Activated T-helper 2 cell treated with anti-CD3 and anti-CD28 coated beads, Interferon-gamma antibody, Interleukin-2, Interleukin-4, amounts not matched to agents 10 μg/mL and 5 μg/mL and 100 μg/mL, durations not matched to agents 14 hours and 24 hours and 36 hours (primary cell): ENCODE data around the gene ROGDI. TPM values are rescaled to one million over a fixed set of nuclear protein-coding genes. Genes with fewer than 3 reads are reported as not detected.

Source experiments
- DNase-seq: peaks from one replicate; pipeline ENCODE4 v3.0.0; 2021; ENCODE audit warnings: low spot score
- H3K27ac Mint-ChIP-seq: one replicate; pipeline ENCODE4 v1.8.0; 2021; ENCODE audit warnings: mixed read lengths
- H3K27me3 Mint-ChIP-seq: one replicate; pipeline ENCODE4 v1.8.0; 2021; ENCODE audit warnings: low read depth, mixed read lengths
- H3K36me3 Mint-ChIP-seq: one replicate; pipeline ENCODE4 v1.8.0; 2021; ENCODE audit warnings: low read depth, mixed read lengths
- H3K4me1 Mint-ChIP-seq: one replicate; pipeline ENCODE4 v1.8.0; 2021; ENCODE audit warnings: low read depth, mixed read lengths
- H3K4me3 Mint-ChIP-seq: one replicate; pipeline ENCODE4 v1.8.0; 2021; ENCODE audit warnings: low read depth, mild to moderate bottlenecking, moderate library complexity, mixed read lengths
- H3K9me3 Mint-ChIP-seq: one replicate; pipeline ENCODE4 v1.8.0; 2021; ENCODE audit warnings: mixed read lengths
- intact Hi-C: fragments of 100-400 bp; cut with micrococcal nuclease; formaldehyde crosslinking; loops from one replicate; pipeline ENCODE4 v1.15.1; 2023
- total RNA-seq: library from RNA; stranded (reverse); gene quantifications from 2 replicates; pipeline ENCODE4 v1.2.3, GENCODE V29; 2022

ROGDI gene
- total RNA-seq, 1 donor from 2014 or later, result 5.5 TPM

- Mint-ChIP-seq H3K4me3 (no peak overlapping the region), H3K36me3 (no peaks in the 10 kb centered on the region), H3K27ac (no peak overlapping the region), H3K27me3 (no peaks in the 10 kb centered on the region), H3K4me1 (no peaks in the 10 kb centered on the region), H3K9me3 (no peaks in the 10 kb centered on the region)
- intact Hi-C loops, result no loop called here
- DNase-seq, result no peak
Observed at GRCh38 chr16:4783251-4783950, 19.0 kb downstream of the ROGDI start.

GRCh38 chr16:4780235-4780634, 22.2 kb downstream of the ROGDI start:
- DNase-seq, result no peak
- no peaks in the 10 kb centered on the region for H3K27me3 Mint-ChIP-seq
- H3K4me3 Mint-ChIP-seq, result no peak overlapping the region
- no peaks in the 10 kb centered on the region for H3K36me3 Mint-ChIP-seq
- no peaks in the 10 kb centered on the region for H3K4me1 Mint-ChIP-seq
- no peaks in the 10 kb centered on the region for H3K9me3 Mint-ChIP-seq
- intact Hi-C loops, result no loop called here
- H3K27ac Mint-ChIP-seq, result no peak overlapping the region

GRCh38 chr16:4778050-4778392, 24.4 kb downstream of the ROGDI start:
- H3K9me3 Mint-ChIP-seq, result no peaks in the 10 kb centered on the region

GRCh38 chr16:4777339-4778049, 24.9 kb downstream of the ROGDI start:
- H3K9me3 Mint-ChIP-seq, result no peaks in the 10 kb centered on the region
- intact Hi-C loops, result no loop called here
- no peak overlapping the region for H3K4me3 Mint-ChIP-seq
- H3K27me3 Mint-ChIP-seq, result peaks cover 2% of the 10 kb centered on the region
- DNase-seq, result no peak
- H3K4me1 Mint-ChIP-seq, result no peaks in the 10 kb centered on the region
- no peaks in the 10 kb centered on the region for H3K36me3 Mint-ChIP-seq
- no peak overlapping the region for H3K27ac Mint-ChIP-seq

More at GRCh38 chr16:4778050-4778392, 24.4 kb downstream of the ROGDI start:
- intact Hi-C loops, result no loop called here
- Mint-ChIP-seq H3K4me1 (no peaks in the 10 kb centered on the region), H3K27me3 (peaks cover 2% of the 10 kb centered on the region), H3K36me3 (no peaks in the 10 kb centered on the region), H3K4me3 (no peak overlapping the region), H3K27ac (no peak overlapping the region)
- no peak for DNase-seq

- intact Hi-C loops, result no loop called here
- no peaks in the 10 kb centered on the region for H3K4me1 Mint-ChIP-seq
- H3K27ac Mint-ChIP-seq, result no peak overlapping the region
Observed at GRCh38 chr16:4776141-4776705, 26.2 kb downstream of the ROGDI start.

GRCh38 chr16:4775005-4775404, 27.4 kb downstream of the ROGDI start:
- Mint-ChIP-seq H3K4me1 (no peaks in the 10 kb centered on the region), H3K9me3 (no peaks in the 10 kb centered on the region), H3K27ac (no peak overlapping the region), H3K27me3 (peaks cover 2% of the 10 kb centered on the region), H3K36me3 (no peaks in the 10 kb centered on the region), H3K4me3 (no peak overlapping the region)
- DNase-seq, result no peak
- intact Hi-C loops, result no loop called here

More at GRCh38 chr16:4776141-4776705, 26.2 kb downstream of the ROGDI start:
- Mint-ChIP-seq H3K36me3 (no peaks in the 10 kb centered on the region), H3K9me3 (no peaks in the 10 kb centered on the region), H3K27me3 (peaks cover 2% of the 10 kb centered on the region), H3K4me3 (no peak overlapping the region)
- DNase-seq, result no peak

- H3K27me3 Mint-ChIP-seq, result peaks cover 2% of the 10 kb centered on the region
- H3K9me3 Mint-ChIP-seq, result no peaks in the 10 kb centered on the region
- no peak overlapping the region for H3K27ac Mint-ChIP-seq
- H3K36me3 Mint-ChIP-seq, result no peaks in the 10 kb centered on the region
- no peak for DNase-seq
- intact Hi-C loops, result no loop called here
- no peak overlapping the region for H3K4me3 Mint-ChIP-seq
- peaks cover 4% of the 10 kb centered on the region for H3K4me1 Mint-ChIP-seq
Observed at GRCh38 chr16:4772351-4772750, 30.1 kb downstream of the ROGDI start.

- H3K4me3 Mint-ChIP-seq, result no peak overlapping the region
- no peak for DNase-seq
- H3K27ac Mint-ChIP-seq, result no peak overlapping the region
- peaks cover 6% of the 10 kb centered on the region for H3K4me1 Mint-ChIP-seq
- peaks cover 2% of the 10 kb centered on the region for H3K27me3 Mint-ChIP-seq
- H3K9me3 Mint-ChIP-seq, result no peaks in the 10 kb centered on the region
- no peaks in the 10 kb centered on the region for H3K36me3 Mint-ChIP-seq
- intact Hi-C loops, result no loop called here
Observed at GRCh38 chr16:4771646-4772045, 30.8 kb downstream of the ROGDI start.

- peaks cover 2% of the 10 kb centered on the region for H3K27me3 Mint-ChIP-seq
- peaks cover 13% of the 10 kb centered on the region for H3K4me1 Mint-ChIP-seq
- DNase-seq, result no peak
- H3K27ac Mint-ChIP-seq, result no peak overlapping the region
- no peak overlapping the region for H3K4me3 Mint-ChIP-seq
- peaks cover 7% of the 10 kb centered on the region for H3K36me3 Mint-ChIP-seq
- no peaks in the 10 kb centered on the region for H3K9me3 Mint-ChIP-seq
- intact Hi-C loops, result loop anchor here (2.0 to 5.0 kb wide), 2 partner anchors 144 to 188 kb away; partner anchors contain the start of genes MGRN1 and SEC14L5
Observed at GRCh38 chr16:4769306-4769638, 33.2 kb downstream of the ROGDI start.

GRCh38 chr16:4768549-4769305, 33.7 kb downstream of the ROGDI start:
- no peaks in the 10 kb centered on the region for H3K9me3 Mint-ChIP-seq
- H3K36me3 Mint-ChIP-seq, result peaks cover 10% of the 10 kb centered on the region
- intact Hi-C loops, result loop anchor here (1.0 to 5.0 kb wide), 3 partner anchors 79 to 189 kb away; partner anchors contain the start of genes GLYR1, MGRN1, SEC14L5 and UBN1
- no peaks in the 10 kb centered on the region for H3K27me3 Mint-ChIP-seq
- peaks cover 13% of the 10 kb centered on the region for H3K4me1 Mint-ChIP-seq
- H3K4me3 Mint-ChIP-seq, result peak overlapping the region; percentile 88
- DNase-seq, result peak; percentile 84
- H3K27ac Mint-ChIP-seq, result peak overlapping the region; percentile 84

GRCh38 chr16:4767872-4768548, 34.4 kb downstream of the ROGDI start:
- Mint-ChIP-seq H3K9me3 (no peaks in the 10 kb centered on the region), H3K4me1 (peaks cover 13% of the 10 kb centered on the region), H3K27me3 (no peaks in the 10 kb centered on the region), H3K4me3 (peak overlapping the region; percentile 88), H3K36me3 (peaks cover 13% of the 10 kb centered on the region), H3K27ac (peak overlapping the region; percentile 84)
- no peak for DNase-seq
- intact Hi-C loops, result loop anchor here (1.0 to 5.0 kb wide), 5 partner anchors 34 to 189 kb away; partner anchors contain the start of genes ANKS3, DNAAF8, GLYR1 and MGRN1
